Glomerular endothelial cell (primary cell): Measurements from ENCODE around the gene RFC1. TPM values are rescaled to one million over a fixed set of nuclear protein-coding genes. Genes with fewer than 3 reads are reported as not detected.
"Not testable (repeated sequence)": the region's sequence is repeated elsewhere in the genome, so short reads cannot be mapped to it uniquely, and the experiment has no call there.

Source experiments
- DNase-seq: peaks from one replicate; pipeline ENCODE4 v3.0.0-alpha.2; 2011; ENCODE audit warnings: low read depth, low spot score; ENCODE audit errors: extremely low read depth
- total RNA-seq: library from RNA; depleted of rRNA; stranded (reverse); fragments of >200 nt; gene quantifications from 2 replicates; pipeline ENCODE4 v1.2.3, GENCODE V29; 2015

The RFC1 gene
- total RNA-seq = 27.7 and 32.1 TPM in 2 replicates

GRCh38 chr4:39365830-39366771 lies at the start of gene RFC1:
RFC1 (minus strand) TSS chr4:39366362; CDS start chr4:39366241, 121 bp downstream.
- DNase-seq = no peak

DNA sequence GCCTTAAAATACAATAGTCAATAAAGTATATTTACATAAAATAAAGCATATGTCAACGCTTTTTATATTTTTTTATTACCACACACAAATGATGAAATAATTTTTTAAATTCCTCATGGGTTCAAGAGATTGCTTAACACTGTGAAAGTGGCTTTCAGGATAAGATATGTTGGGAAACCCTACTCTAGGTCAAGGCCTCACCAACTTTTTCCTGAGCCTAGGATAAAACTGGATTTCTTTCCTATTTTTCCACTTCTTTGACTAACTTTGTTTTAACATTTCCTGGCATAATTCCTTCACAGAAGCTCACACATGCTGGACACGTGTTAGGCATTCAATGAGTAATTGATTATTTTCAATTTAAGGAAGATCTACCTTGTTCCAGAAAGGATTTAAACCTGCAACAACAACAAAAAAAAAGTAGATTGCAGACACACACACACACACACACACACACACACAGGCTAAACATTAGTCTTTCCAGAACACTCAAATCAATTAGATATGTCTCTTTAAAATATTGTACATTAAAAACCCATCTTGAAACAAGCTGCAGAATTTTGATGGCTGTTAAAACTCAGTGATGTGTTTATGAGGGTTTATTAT lies 49.6 kb upstream of the RFC1 start:
- no peak for DNase-seq

DNA sequence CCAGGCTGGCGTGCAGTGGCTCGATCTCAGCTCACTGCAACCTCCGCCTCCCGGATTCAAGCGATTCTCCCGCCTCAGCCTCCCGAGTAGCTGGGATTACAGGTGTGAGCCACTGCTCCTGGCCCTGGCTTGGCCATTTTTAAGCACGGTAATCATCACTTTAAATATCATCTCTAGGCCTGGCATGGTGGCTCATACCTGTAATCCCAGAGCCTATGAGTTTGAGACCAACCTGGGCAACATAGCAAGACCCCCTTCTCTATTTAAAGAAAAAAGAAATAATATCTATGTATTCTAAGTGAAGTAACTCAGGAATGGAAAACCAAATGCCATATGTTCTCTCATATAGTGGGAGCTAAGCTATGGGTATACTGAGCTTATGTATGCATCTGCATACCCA lies 45.4 kb upstream of the RFC1 start:
- not testable (repeated sequence) for DNase-seq

DNA sequence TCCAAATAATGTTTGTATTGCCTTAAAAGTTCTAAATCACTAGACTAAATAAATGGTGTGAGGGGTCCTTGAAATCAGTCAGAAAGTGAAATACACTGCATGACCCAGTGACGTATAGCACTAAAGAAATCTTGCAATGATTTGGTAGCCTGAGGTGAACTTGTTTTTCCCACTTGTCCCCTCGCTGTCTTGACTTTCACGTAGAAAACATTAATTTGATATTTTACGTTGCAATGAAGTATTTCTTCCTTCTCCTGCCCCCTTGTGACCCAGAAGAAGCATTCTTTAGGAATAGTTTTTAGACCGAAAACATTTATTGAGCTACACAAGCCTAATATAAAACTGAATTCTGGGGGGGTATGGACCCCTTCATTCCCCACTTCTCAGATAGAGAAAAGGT lies 44.3 kb upstream of the RFC1 start:
- DNase-seq = peak; percentile 2

DNA sequence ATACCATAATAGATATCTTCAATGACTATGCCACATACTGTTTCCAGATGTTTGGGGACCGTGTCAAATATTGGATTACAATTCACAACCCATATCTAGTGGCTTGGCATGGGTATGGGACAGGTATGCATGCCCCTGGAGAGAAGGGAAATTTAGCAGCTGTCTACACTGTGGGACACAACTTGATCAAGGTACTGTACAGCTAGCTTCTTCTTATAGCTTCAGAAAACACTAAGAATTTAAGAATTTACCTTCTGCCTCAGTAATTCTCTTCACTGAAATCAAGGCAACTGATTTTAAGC lies 41.4 kb upstream of the RFC1 start:
- DNase-seq = no peak

GRCh38 chr4:39406763-39407583 lies 40.8 kb upstream of the RFC1 start, which contains the start of gene KLB:
KLB (plus strand) TSS chr4:39406930; CDS start chr4:39406950, 20 bp downstream.
- no peak for DNase-seq

DNA sequence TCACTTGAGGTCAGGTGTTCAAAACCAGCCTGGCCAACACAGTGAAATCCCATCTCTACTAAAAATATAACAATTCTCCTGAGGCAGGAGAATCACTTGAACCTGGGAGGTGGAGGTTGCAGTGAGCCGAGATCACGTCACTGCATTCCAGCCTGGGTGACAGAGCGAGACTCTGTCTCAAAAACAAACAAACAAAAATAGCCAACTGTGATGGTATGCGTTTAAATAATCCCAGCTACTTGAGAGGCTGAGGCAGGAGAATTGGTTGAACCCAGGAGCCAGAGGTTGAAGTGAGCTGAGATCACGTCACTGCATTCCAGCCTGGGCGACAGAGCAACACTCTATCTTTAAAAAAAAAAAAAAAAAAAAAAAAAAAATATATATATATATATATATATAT lies 35.5 kb upstream of the RFC1 start:
- DNase-seq = not testable (repeated sequence)

GRCh38 chr4:39394706-39395105 lies 28.5 kb upstream of the RFC1 start:
- no peak for DNase-seq

DNA sequence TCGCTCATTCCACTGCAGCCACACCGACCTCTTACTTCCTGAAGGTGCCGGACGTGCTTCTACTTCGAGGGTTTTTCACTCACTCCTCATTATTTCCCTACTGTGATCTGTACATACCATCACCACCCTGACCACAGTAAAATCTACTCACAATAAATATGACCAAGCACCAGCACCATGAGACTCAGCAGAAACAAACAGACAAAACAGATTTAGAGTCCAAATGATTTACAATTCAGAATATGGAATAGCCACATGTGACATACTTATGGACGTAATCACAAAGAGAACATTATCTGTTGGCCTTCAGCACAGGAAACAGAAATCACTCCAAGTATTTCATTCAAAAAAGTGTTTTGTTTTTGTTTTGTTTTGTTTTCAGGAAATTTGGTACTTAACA lies 24.4 kb upstream of the RFC1 start:
- no peak for DNase-seq

- DNase-seq = no peak
These were observed 18.4 kb upstream of the RFC1 start for GRCh38 chr4:39384563-39384962.

DNA sequence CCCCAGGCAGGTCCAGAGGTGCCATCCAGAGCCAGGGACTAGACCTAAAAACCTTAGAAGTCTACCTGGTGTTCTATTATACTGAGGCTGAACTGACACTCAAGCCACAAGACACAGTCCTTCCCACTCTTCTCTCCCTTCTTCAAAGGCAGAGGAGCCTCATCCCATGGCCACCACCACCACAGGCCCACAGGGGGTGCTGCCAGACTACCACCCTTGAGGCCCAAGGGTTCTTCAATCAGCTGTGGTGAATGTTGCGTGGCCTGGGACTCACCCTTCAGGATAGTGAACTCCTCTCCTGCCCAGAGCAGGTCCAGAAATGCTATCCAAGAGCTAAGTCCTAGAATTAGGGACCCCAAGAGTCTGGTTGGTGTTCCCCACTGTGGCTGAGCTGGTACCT lies 17.5 kb upstream of the RFC1 start:
- no peak for DNase-seq

- DNase-seq = no peak
These were observed 9.3 kb upstream of the RFC1 start for GRCh38 chr4:39375478-39375877.

DNA sequence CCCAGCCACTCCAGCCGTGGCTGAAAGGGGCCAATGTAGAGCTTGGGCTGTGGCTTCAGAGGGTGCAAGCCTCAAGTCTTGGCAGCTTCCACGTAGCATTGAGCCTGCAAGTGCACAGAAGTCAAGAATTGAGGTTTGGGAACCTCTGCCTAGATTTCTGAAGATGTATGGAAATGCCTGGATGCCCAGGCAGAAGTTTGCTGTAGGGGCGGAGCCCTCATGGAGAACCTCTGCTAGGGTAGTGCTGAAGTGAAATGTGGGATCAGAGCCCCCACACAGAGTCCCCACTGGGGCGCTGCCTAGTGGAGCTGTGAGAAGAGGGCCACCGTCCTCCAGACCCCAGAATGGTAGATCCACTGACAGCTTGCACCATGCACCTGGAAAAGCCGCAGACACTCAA lies 5.0 kb upstream of the RFC1 start:
- not testable (repeated sequence) for DNase-seq

DNA sequence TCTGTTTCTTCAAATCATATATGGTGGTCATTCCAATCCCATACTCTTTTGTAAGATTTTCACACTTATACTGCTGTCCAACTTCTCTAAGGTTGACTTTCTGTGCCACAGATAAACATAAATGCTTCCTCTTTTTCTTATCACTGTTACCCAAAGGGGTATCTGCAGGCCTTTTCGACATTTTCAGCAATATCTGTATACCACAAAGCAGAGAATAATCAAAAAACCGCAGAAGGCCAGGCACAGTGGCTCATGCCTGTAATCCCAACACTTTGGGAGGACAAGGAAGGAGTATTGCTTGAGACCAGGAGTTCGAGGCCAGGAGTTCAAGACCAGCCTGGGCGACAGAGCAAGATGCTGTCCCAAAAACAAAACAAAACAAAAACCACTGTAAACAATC lies 3.1 kb upstream of the RFC1 start:
- DNase-seq = no peak

- DNase-seq = no peak
These were observed 1.0 kb upstream of the RFC1 start for GRCh38 chr4:39367166-39367565.

- DNase-seq = no peak
These were observed 802 bp downstream of the RFC1 start for GRCh38 chr4:39365360-39365759.

DNA sequence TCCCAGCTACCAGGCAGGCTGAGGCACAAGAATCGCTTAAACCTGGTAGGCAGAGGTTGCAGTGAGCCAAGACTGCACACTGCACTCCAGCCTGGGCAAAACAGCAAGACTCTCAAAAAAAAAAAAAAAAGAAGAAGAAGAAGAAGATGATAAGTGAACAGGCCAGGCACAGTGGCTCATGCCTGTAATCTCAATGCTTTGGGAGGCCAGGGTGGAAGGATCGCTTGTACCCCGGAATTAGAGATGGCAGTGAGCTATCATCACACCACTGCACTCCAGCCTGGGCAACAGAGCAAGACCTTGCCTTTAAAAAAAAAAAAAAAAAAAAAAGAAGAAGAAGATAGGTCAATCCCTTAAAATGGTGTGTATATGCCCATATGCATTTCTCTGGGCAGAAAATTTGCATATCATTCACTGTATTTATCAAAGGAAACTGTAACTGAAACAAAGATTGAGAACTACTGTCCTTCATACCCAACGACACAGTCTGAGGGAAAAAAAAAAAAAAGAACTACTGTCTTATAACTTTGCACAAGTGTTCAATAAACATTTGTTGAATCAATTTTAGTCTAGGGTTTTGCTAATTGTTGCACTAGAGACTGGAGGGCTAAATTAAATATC lies 2.3 kb downstream of the RFC1 start:
- DNase-seq = no peak

DNA sequence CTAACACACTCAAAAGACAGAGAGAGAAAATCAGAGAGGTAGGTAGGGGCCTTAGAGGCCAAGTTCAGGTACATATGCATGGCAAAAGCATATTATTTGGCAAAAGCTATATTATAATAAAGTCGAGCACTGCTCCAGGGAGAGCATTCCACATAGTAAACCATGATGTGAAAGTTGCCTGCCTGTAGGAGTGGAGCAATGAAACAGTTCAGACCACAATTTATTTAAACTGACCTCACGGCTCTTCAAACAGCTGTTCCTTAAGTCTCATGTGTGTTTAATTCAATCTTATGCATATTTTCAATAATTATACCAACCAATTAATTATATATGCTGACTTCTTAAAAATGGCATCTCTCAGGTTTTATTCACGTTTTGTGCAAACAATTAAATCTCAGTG lies 3.3 kb downstream of the RFC1 start:
- no peak for DNase-seq

DNA sequence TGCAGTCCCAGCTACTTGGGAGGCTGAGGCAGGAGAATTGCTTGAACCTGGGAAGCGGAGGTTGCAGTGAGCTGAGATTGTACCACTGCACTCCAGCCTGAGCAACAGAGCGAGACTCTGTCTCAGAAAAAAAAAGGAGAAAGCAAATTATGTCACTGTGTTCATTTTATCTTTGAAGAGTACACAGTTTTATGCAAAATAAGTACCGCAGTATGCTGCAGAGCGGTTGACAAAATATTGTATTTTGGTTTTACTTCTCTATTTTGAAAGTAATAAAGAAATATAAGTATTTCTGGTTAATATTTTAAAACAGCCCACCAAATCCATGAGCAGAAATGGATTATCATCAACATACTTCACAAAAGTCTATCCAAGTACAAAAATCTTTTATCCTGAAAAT lies 5.6 kb downstream of the RFC1 start:
- DNase-seq = not testable (repeated sequence)

DNA sequence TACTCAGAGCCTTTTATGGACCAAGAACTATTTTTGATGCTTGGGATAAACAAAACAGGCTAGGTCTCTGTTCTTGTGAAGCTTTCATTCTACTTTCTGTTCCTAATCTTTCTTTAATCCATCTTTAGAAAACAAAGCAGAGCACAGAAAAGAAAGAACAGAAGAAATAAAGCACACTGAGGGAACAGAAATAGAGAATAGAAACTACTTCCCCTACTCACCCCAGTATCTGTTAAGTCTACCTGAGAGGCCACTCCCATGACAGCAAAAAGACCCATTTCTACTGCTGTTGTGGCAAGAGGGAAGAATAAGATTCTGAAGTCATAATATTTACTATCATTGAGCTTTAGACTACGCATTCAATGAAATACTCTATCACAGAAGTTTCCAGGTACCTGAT lies 9.2 kb downstream of the RFC1 start:
- DNase-seq = no peak

- peak; percentile 22 for DNase-seq
These were observed 12.0 kb downstream of the RFC1 start for GRCh38 chr4:39354254-39354552.
